Astrocyte (in vitro differentiated cells and primary cell): ENCODE results near the gene MAP3K6.

Experiments used
- CTCF ChIP-seq: IDR thresholded peaks from 2 replicates; pipeline ENCODE4 v1.5.1; 2011; ENCODE audit warnings: low read depth, mild to moderate bottlenecking, inconsistent platforms, low read length, moderate library complexity; ENCODE audit not compliant: insufficient read depth
- EZH2 ChIP-seq: IDR thresholded peaks from 2 replicates; pipeline ENCODE4 v1.6.1; 2012; ENCODE audit warnings: mild to moderate bottlenecking, low read length, inconsistent platforms; ENCODE audit not compliant: insufficient read depth

GRCh38 chr1:27409669-27410068 is 42.9 kb upstream of the MAP3K6 start:
- TF ChIP-seq CTCF (no peak), EZH2 (no peak)
